Coronary artery (tissue), 2 donors: ENCODE results near the gene LMAN2.

Source experiments
- DNase-seq: peaks from one replicate; pipeline ENCODE4 v3.0.0-alpha.2; 2017; ENCODE audit warnings: low spot score
- H3K27ac ChIP-seq, 2 donors: fragments of 200-600 bp; sonication (generic); one replicate each; pipeline ENCODE4 v1.5.1; 2016 to 2019
- H3K4me3 ChIP-seq: fragments of 200-600 bp; sonication (generic); 2 replicates; pipeline ENCODE4 v1.5.1; 2016; ENCODE audit warnings: mild to moderate bottlenecking, moderate library complexity
- TF ChIP-seq, protein P1 (sequence below): fragments of 200-600 bp; sonication (generic); IDR thresholded peaks from one replicate; pipeline ENCODE4 v1.5.1; 2019; ENCODE audit warnings: antibody characterized with exemption

The LMAN2 gene

DNA sequence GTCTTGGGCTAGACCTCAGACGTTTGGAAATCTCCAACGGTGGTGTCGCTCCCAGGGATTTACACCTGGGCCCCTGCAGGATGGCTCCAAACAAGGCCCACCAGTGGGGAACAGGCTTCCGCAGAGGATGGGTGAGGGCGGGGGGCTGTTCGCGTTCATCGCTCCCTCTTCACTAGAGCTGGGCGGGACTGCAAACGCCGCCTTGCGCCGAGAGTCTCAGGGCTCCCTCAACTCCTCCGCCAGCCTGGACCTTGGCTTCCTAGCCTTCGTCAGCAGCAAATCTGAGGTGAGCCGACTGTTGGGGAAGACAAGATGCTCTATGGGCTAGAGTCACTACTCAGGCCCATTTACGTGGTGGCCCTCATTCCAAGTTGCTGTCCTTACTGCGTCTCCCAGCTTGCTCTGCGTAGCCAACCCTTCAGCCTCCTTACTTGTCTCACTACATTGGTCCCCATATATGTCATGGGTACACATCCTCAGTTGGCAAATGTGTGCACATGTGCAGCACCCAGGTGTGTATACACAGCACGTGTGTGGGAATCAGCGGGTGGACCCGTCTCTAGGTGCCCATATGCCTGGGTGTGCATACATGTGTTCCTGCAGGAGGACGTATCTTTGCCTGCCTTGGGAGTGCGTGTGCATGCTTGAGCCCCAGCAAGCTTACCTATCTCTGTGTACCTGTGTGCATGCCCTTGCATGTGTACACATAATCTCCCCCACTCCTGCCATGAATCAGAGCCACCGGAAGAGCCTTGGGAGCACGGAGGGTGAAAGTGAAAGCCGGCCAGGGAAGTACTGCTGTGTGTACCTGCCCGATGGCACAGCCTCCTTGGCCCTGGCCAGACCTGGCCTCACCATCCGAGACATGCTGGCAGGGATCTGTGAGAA is 16.8 kb upstream of the LMAN2 start:
- no peak overlapping the region for H3K27ac ChIP-seq
- no peak overlapping the region for H3K4me3 ChIP-seq
- DNase-seq: no peak
- TF ChIP-seq, protein P1, sequence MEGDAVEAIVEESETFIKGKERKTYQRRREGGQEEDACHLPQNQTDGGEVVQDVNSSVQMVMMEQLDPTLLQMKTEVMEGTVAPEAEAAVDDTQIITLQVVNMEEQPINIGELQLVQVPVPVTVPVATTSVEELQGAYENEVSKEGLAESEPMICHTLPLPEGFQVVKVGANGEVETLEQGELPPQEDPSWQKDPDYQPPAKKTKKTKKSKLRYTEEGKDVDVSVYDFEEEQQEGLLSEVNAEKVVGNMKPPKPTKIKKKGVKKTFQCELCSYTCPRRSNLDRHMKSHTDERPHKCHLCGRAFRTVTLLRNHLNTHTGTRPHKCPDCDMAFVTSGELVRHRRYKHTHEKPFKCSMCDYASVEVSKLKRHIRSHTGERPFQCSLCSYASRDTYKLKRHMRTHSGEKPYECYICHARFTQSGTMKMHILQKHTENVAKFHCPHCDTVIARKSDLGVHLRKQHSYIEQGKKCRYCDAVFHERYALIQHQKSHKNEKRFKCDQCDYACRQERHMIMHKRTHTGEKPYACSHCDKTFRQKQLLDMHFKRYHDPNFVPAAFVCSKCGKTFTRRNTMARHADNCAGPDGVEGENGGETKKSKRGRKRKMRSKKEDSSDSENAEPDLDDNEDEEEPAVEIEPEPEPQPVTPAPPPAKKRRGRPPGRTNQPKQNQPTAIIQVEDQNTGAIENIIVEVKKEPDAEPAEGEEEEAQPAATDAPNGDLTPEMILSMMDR: no peak

DNA sequence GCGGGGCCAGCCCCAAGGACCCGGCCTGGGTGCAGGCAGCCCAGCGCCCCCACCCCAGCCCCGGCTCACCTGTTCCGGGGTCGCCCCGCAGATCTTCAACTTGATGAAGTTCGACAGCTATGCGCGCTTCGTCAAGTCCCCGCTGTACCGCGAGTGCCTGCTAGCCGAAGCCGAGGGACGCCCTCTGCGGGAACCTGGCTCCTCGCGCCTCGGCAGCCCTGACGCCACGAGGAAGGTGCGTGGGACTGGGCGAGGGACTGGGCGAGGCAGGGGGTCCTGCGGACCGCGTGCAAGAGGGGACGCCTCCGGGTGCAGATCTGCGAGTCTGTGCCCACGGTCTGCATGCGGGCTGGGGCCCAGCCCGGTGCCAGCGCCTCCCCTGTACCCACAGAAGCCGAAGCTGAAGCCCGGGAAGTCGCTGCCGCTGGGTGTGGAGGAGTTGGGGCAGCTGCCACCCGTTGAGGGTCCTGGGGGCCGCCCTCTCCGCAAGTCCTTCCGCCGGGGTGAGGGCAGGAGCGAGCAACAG is 15.9 kb upstream of the LMAN2 start:
- Histone ChIP-seq H3K4me3 (peak overlapping the region; percentile 70), H3K27ac (peak overlapping the region in 1 of 2 donors; percentile 89)
- TF ChIP-seq, protein P1: no peak
- DNase-seq: peak; percentile 72

DNA sequence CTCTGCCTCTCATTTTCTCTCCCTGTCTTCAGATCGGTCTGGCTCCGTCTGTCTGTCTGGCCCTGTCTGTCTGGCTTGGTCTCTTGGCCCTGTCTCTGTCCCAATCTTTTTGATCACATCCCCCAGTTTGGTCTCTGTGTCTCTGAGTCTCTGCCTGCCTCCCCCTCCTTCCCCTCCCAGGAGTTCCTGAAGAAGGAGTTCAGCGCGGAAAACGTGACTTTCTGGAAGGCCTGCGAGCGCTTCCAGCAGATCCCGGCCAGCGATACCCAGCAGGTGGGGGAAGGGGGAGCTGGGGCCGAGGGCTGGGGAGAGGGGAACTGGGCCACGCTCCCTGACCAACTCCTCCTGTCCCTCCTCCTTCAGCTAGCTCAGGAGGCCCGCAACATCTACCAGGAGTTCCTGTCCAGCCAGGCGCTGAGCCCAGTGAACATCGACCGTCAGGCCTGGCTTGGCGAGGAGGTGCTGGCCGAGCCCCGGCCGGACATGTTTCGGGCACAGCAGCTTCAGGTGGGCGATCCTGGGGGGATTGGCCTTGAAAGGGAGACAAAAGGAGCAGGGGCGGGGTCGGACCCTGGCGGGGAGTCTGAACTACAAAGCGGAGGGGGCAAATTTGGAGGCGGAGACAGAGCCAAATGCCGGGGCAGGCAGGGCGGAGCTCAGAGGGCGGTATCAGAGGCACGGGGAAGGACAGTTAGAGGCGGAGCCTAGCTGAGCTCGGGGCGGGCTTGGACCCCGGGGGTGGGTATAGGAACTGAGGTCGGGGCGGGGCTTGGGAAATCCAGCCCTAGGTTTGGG is 15.3 kb upstream of the LMAN2 start:
- peak; percentile 90 for DNase-seq
- TF ChIP-seq, protein P1: no peak
- Histone ChIP-seq H3K27ac (peak overlapping the region; percentile 42 to 89), H3K4me3 (peak overlapping the region; percentile 70)

DNA sequence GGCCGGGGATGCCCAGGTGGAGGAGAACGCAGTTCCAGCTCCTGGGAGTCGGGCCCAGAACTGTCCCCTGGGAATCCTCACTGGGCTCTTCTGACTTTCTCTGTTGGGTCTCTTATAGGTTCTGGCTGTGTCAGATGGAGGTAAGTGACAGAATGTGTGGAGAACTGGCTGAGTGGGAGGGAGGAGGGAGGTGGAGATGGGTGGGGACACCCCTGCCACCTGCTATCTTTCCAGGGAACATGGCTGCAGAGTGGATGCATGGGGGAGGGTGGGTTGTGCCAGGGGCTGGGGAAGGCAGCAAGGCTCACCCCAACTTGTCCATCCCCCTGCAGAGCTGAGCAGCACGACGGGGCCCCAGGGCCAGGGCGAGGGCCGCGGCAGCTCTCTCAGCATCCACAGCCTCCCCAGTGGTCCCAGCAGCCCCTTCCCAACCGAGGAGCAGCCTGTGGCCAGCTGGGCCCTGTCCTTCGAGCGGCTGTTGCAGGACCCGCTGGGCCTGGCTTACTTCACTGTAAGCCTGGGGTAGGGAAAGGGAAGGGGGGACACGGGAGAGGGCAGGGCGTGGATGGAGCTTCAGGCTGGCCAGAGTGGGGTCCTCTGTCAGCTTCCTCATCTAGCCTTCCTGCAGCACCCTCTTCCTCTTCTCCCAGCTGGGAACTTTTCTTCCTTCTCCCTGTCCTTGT is 14.5 kb upstream of the LMAN2 start:
- no peak for DNase-seq
- Histone ChIP-seq H3K4me3 (no peak overlapping the region), H3K27ac (peak overlapping the region; percentile 42 to 89)
- TF ChIP-seq, protein P1: no peak

DNA sequence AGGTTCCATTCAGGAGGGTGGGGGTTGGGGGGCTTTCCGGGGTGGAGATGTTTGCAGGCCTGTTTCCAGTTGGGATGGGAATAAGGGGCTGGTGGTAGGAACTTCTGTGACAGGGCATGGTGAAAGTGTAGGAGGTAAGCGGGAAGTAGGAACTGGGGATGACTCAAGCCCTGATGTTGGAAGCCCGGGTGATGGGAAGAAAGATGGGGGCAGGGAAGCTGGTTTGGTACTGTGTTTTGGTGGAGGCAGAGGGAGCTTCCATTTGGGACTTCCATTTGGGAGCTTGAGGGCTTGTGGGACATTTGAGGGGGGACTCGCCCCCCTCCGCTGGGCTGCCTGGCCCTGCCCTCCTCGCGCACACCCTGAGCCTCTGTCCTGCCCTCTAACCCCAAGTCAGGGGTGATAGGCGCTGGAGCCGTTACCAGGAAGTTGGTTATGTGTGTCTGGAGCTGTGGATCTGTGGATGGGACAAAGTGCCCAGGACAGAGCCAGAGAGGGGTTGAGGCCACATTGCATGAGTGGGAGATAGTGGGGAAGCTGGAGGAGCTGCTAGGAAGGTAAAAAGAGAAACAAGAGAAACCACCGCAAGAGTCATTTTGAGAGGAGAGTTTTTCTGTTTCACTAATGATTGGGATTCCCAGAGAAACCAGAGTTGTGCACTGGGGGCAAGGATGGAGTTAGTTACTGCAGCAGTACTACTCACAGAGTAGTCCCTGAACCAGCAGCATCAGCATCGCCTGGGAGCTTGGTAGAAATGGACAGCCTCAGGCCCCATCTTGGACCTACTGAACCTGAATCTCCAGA is 12.9 kb upstream of the LMAN2 start:
- Histone ChIP-seq H3K4me3 (no peak overlapping the region), H3K27ac (no peak overlapping the region)
- no peak for DNase-seq
- TF ChIP-seq, protein P1: no peak

DNA sequence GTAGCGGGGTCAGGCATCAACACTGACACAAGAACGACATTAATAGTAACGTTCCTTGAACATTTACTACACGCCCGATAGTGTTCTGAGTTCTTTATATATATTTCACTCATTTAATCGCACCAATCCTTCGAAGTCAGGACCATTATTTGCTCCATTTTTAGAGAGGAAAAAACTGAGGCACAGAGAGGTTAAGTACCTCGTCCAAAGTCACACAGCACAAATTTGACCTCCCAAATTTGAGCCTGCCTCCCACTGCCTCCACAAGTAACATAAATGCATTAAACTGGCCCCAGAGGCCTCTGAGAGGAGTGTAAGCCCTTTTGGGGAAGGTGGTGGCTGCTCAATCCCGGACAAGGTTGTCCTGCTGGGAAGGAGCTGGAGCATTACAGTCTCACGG is 12.1 kb upstream of the LMAN2 start:
- H3K27ac ChIP-seq: no peak overlapping the region
- DNase-seq: no peak
- TF ChIP-seq, protein P1: no peak

More for the DNA sequence above, 12.1 kb upstream of the LMAN2 start:
- H3K4me3 ChIP-seq: peak overlapping the region; percentile 64
